Endodermal cell (in vitro differentiated cells): Measurements from ENCODE around the gene LTB4R2. TPM values are rescaled to one million over a fixed set of nuclear protein-coding genes. Genes with fewer than 3 reads are reported as not detected.

Experiments
- DNase-seq: peaks from one replicate; pipeline ENCODE4 v3.0.0-alpha.2; 2017
- H3K27ac ChIP-seq: 2 replicates; pipeline ENCODE4 v1.5.1; 2013; ENCODE audit warnings: mild to moderate bottlenecking, low read depth, low read length, moderate library complexity
- H3K27me3 ChIP-seq: 2 replicates; pipeline ENCODE4 v1.6.1; 2013; ENCODE audit warnings: mild to moderate bottlenecking, low read length, moderate library complexity; ENCODE audit not compliant: insufficient read depth, control insufficient read depth, poor library complexity, severe bottlenecking
- H3K36me3 ChIP-seq: 2 replicates; pipeline ENCODE4 v1.7.0; 2013; ENCODE audit warnings: mild to moderate bottlenecking, low read length, moderate library complexity; ENCODE audit not compliant: control insufficient read depth, insufficient read depth
- H3K4me1 ChIP-seq: one replicate; pipeline ENCODE4 v1.7.0; 2013; ENCODE audit warnings: low read length; ENCODE audit not compliant: control insufficient read depth, insufficient read depth
- H3K4me3 ChIP-seq: 2 replicates; pipeline ENCODE4 v1.5.1; 2013; ENCODE audit warnings: mild to moderate bottlenecking, low read length, moderate library complexity
- H3K9ac ChIP-seq: 2 replicates; pipeline ENCODE4 v1.6.1; 2013; ENCODE audit warnings: mild to moderate bottlenecking, low read length, moderate library complexity; ENCODE audit not compliant: poor library complexity, severe bottlenecking; ENCODE audit errors: extremely low read depth
- H3K9me3 ChIP-seq: 2 replicates; pipeline ENCODE4 v1.6.1; 2013; ENCODE audit warnings: mild to moderate bottlenecking, low read length, moderate library complexity; ENCODE audit not compliant: control insufficient read depth
- H3K27ac Mint-ChIP-seq: 2 replicates; pipeline ENCODE4 v1.8.0; 2020; ENCODE audit warnings: mixed read lengths
- H3K27me3 Mint-ChIP-seq: 2 replicates; pipeline ENCODE4 v1.8.0; 2021; ENCODE audit warnings: mild to moderate bottlenecking, mixed read lengths; ENCODE audit not compliant: insufficient read depth
- H3K36me3 Mint-ChIP-seq: 2 replicates; pipeline ENCODE4 v1.8.0; 2020; ENCODE audit warnings: low read depth, mixed read lengths
- H3K4me1 Mint-ChIP-seq: 2 replicates; pipeline ENCODE4 v1.8.0; 2020; ENCODE audit warnings: mixed read lengths
- H3K4me3 Mint-ChIP-seq: 2 replicates; pipeline ENCODE4 v1.8.0; 2020; ENCODE audit warnings: mild to moderate bottlenecking, moderate library complexity, mixed read lengths
- H3K9me3 Mint-ChIP-seq: 2 replicates; pipeline ENCODE4 v1.8.0; 2020; ENCODE audit warnings: mild to moderate bottlenecking, mixed read lengths
- CTCF ChIP-seq: fragments of 200-600 bp; sonication (generic); conservative IDR thresholded peaks from 2 replicates; pipeline ENCODE4 v1.5.0; 2021; ENCODE audit warnings: antibody characterized with exemption, mild to moderate bottlenecking
- WGBS, 2 experiments: methylation state at CpG; one replicate each; pipeline versions ENCODE4 v1.1.5 to v1.1.7; 2013; ENCODE audit warnings: missing lambda C conversion rate in 2 of 2, mixed read lengths in 1 of 2; ENCODE audit not compliant: insufficient coverage in 1 of 2, insufficient read length in 1 of 2; 5-methylcytosine and 5-hydroxymethylcytosine counted together
- total RNA-seq, 2 donors: library from RNA; stranded (reverse); fragmentation: NEBNext Ultra II Directional in 1 of 2; extraction: Animal tissue kit (Norgen Biotek cat#: 25700) in 1 of 2; gene quantifications; 2 replicates in 1 of 2; 3 replicates in 1 of 2; pipeline ENCODE4 v1.2.1, GENCODE V29; 2021

The LTB4R2 gene
- total RNA-seq, 2 donors from 2014 or later: 7.4 to 9.5 TPM

- no peak overlapping the region for H3K27ac ChIP-seq
These were observed 11.1 kb upstream of the LTB4R2 start for GRCh38 chr14:24298892-24299254.

GRCh38 chr14:24299255-24300191, 10.4 kb upstream of the LTB4R2 start, which contains the start of the genes DHRS1 and NOP9:
DHRS1 (minus strand) TSS chr14:24299780; CDS start chr14:24299106, 674 bp downstream.
NOP9 (plus strand) TSS chr14:24299850; CDS start chr14:24299955, 105 bp downstream.
- H3K9ac ChIP-seq: peak within 1 kb of the TSS; percentile 64
- no peak for TF ChIP-seq CTCF
- H3K27me3 ChIP-seq: no peaks in the 10 kb centered on the region
- H3K27ac ChIP-seq: peak within 1 kb of the TSS; percentile 39
- H3K36me3 ChIP-seq: peaks cover 48% of the 10 kb centered on the region
- Mint-ChIP-seq H3K4me3 (peak within 1 kb of the TSS; percentile 89), H3K9me3 (no peaks in the 10 kb centered on the region), H3K27me3 (no peaks in the 10 kb centered on the region), H3K4me1 (peaks cover 16% of the 10 kb centered on the region), H3K36me3 (peaks cover 45% of the 10 kb centered on the region), H3K27ac (peak within 1 kb of the TSS; percentile 97)
- peak; percentile 97 for DNase-seq
- 1% methylated on average over 26 to 75 of the region's 75 CpGs for WGBS, 2 experiments
- H3K4me1 ChIP-seq: no peaks in the 10 kb centered on the region
- H3K4me3 ChIP-seq: peak within 1 kb of the TSS; percentile 92
- H3K9me3 ChIP-seq: no peaks in the 10 kb centered on the region

More at GRCh38 chr14:24298892-24299254, 11.1 kb upstream of the LTB4R2 start:
- DNase-seq: peak; percentile 63
- no peaks in the 10 kb centered on the region for H3K9me3 ChIP-seq
- Mint-ChIP-seq H3K4me3 (peak overlapping the region; percentile 89), H3K9me3 (no peaks in the 10 kb centered on the region), H3K4me1 (peaks cover 16% of the 10 kb centered on the region), H3K36me3 (peaks cover 40% of the 10 kb centered on the region), H3K27me3 (no peaks in the 10 kb centered on the region), H3K27ac (peak overlapping the region; percentile 97)
- no peaks in the 10 kb centered on the region for H3K4me1 ChIP-seq
- WGBS, 2 experiments: 81 to 85% methylated on average over 6 to 7 of the region's 7 CpGs
- TF ChIP-seq CTCF: no peak
- peaks cover 44% of the 10 kb centered on the region for H3K36me3 ChIP-seq
- H3K27me3 ChIP-seq: no peaks in the 10 kb centered on the region
- H3K4me3 ChIP-seq: peak overlapping the region; percentile 92
- H3K9ac ChIP-seq: peak overlapping the region; percentile 64

- H3K4me1 ChIP-seq: no peaks in the 10 kb centered on the region
- no peak overlapping the region for H3K27ac ChIP-seq
- Mint-ChIP-seq H3K27ac (peak overlapping the region; percentile 97), H3K36me3 (peaks cover 54% of the 10 kb centered on the region), H3K9me3 (no peaks in the 10 kb centered on the region), H3K4me1 (peaks cover 16% of the 10 kb centered on the region), H3K4me3 (peak overlapping the region; percentile 89), H3K27me3 (no peaks in the 10 kb centered on the region)
- H3K9ac ChIP-seq: peak overlapping the region; percentile 64
- H3K9me3 ChIP-seq: no peaks in the 10 kb centered on the region
- WGBS, 2 experiments: 37 to 39% methylated on average over 10 to 16 of the region's 16 CpGs
- no peaks in the 10 kb centered on the region for H3K27me3 ChIP-seq
- H3K4me3 ChIP-seq: peak overlapping the region; percentile 92
- TF ChIP-seq CTCF: no peak
- H3K36me3 ChIP-seq: peaks cover 53% of the 10 kb centered on the region
- DNase-seq: no peak
These were observed 9.5 kb upstream of the LTB4R2 start for GRCh38 chr14:24300326-24300980.
